ENCODE measurements around the gene FIG4. TPM values are rescaled to one million over a fixed set of nuclear protein-coding genes. Genes with fewer than 3 reads are reported as not detected.
"Not testable (repeated sequence)": the region's sequence is repeated elsewhere in the genome, so short reads cannot be mapped to it uniquely, and the experiment has no call there.

FIG4 gene
- total RNA-seq, 1 experiment from 2014 or later: 5.6 TPM

DNA sequence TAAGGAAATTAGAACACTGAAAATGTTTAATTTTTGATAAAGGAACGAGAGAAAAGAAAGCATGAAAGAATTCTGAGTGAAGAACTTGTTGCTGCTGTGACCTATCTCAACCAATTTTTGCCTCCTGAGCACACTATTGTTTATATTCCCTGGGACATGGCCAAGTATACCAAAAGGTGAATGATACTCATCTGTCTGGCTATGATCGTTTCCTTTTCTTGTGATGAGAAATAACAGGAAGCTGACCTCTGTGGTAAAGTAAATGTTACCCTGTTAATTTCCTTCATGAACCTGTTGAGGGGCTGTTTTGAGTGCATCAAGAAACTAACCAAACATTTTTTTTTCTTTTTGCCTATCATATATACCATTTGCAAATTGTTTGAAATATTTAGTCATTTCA is 69.1 kb downstream of the FIG4 start:
- no peak for DNase-seq
- no peaks in the 10 kb centered on the region; the same call in 1 of the 2 replicates for H3K9me3 ChIP-seq (replicated peaks)
- H3K4me1 ChIP-seq: no peaks in the 10 kb centered on the region
- H3K27ac ChIP-seq: no peak overlapping the region
- no peak overlapping the region for H3K4me3 ChIP-seq
- no peaks in the 10 kb centered on the region for H3K27me3 ChIP-seq
- H3K36me3 ChIP-seq: no peaks in the 10 kb centered on the region

DNA sequence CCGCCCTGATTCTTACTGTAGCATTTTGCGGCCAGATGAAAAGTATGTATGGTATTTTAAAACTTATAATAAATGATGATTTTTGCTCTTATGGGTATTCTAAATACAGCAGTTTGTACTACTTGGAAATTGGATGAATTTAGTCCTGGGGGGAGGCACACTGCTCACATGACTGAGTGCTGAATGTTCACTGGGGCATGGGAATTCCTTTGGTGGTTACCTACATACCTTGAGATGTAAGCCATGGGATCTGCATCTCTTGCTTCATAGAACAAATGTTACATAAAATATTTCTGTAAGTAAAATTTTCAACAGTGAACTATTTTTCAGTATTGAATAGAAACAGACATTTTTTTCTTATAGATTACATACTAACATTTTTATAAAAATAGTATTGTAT is 71.1 kb downstream of the FIG4 start:
- Histone ChIP-seq H3K36me3 (no peaks in the 10 kb centered on the region), H3K27ac (no peak overlapping the region), H3K27me3 (no peaks in the 10 kb centered on the region), H3K4me3 (no peak overlapping the region), H3K9me3 (replicated peaks) (no peaks in the 10 kb centered on the region), H3K4me1 (no peaks in the 10 kb centered on the region)
- no peak for DNase-seq

DNA sequence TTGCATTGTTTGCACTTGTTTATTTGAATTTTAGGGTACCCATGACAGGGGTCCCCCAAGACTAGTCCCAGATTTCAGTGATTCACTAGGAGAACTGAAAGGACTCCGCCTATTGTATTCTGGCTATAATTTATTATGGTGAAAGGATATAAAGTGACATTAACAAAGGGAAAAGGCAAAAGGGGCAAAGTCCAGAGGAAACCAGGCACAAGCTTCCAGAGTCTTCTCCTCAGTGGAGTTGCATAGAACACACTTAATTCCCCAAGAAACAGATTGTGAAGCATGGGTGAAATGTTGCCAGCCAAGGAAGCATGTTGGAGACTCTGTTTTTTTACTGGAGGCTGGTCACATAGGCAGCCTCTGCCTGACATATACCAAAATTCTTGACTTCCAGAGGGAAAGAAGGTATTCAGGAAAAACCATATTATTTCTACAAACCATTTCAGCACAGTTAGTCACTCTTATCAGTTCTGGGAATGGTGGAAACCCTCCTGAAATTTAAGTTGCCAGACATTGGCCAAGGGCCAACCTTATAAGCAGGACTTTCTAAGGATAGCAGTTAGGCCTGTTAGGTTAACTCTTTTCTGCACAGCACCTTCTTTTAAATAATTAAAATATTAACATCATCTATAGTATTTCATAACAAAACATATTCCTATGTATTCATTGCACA is 71.8 kb downstream of the FIG4 start:
- Histone ChIP-seq H3K9me3 (replicated peaks) (no peaks in the 10 kb centered on the region), H3K4me3 (no peak overlapping the region), H3K27me3 (no peaks in the 10 kb centered on the region), H3K36me3 (no peaks in the 10 kb centered on the region), H3K4me1 (no peaks in the 10 kb centered on the region), H3K27ac (no peak overlapping the region)
- no peak for DNase-seq

DNA sequence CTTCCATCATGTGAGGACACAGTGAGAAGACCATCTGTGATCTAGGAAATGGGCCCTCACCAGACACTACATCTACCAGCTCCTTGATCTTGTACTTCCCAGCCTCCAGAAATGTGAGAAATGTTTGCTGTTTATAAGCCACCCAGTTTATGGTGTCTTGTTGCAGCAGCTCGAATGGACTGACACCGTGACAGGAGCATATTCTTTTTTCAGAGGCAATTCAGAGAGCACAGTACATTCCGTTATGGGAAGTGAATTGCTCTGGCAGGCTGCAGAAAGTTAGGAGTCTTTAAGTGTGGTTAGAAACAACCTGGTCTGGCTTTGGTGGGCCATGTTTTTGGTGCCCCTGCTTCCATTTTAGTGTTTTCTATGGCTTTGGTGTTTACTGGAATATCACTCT is 75.1 kb downstream of the FIG4 start:
- no peaks in the 10 kb centered on the region for H3K36me3 ChIP-seq
- H3K27me3 ChIP-seq: no peaks in the 10 kb centered on the region
- no peaks in the 10 kb centered on the region for H3K4me1 ChIP-seq
- H3K4me3 ChIP-seq: no peak overlapping the region
- no peak overlapping the region for H3K27ac ChIP-seq
- H3K9me3 ChIP-seq (replicated peaks): no peaks in the 10 kb centered on the region
- DNase-seq: no peak

DNA sequence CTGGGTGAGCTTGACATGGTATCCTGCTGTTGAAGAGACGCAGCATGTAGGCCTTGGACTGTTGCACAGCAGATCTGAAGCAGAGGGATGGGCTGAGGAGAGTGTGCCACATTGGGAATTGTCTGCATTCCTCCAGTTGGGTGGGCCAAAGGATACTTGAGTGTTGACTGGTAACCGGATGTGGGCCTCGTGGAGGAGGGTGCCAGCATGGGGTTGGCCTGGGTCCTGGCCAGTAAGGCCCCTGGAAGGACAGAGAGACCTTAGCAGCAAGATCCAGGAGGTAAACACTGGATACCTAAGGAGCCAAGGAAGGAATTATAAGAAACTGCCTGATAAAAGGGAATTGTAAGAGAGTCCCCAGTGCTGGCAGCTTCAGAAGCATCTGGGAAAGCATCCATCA is 76.9 kb downstream of the FIG4 start:
- H3K4me1 ChIP-seq: no peaks in the 10 kb centered on the region
- no peaks in the 10 kb centered on the region for H3K36me3 ChIP-seq
- H3K4me3 ChIP-seq: no peak overlapping the region
- no peaks in the 10 kb centered on the region for H3K27me3 ChIP-seq
- no peak for DNase-seq
- no peaks in the 10 kb centered on the region for H3K9me3 ChIP-seq (replicated peaks)
- H3K27ac ChIP-seq: no peak overlapping the region

DNA sequence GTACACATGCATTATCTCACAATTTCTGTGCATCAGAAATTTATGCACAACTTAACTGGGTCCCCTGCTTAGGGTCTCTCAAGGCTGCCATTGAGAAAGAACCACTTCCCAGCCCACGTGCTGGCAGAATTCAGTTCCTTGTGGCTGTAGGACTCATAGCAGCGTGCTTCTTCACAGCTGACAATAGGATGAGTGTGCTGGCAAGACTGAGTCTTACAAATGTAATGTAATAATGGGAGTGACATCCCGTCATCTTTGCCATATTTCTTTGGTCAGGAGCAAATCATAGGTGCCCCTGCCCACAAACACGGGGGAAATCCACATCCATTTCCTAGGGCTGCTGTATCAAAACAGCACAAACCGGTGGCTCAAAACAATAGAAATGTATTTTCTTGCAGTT is 77.4 kb downstream of the FIG4 start:
- DNase-seq: no peak
- Histone ChIP-seq H3K27ac (no peak overlapping the region), H3K9me3 (replicated peaks) (no peaks in the 10 kb centered on the region), H3K4me3 (no peak overlapping the region), H3K36me3 (no peaks in the 10 kb centered on the region), H3K4me1 (no peaks in the 10 kb centered on the region), H3K27me3 (no peaks in the 10 kb centered on the region)

DNA sequence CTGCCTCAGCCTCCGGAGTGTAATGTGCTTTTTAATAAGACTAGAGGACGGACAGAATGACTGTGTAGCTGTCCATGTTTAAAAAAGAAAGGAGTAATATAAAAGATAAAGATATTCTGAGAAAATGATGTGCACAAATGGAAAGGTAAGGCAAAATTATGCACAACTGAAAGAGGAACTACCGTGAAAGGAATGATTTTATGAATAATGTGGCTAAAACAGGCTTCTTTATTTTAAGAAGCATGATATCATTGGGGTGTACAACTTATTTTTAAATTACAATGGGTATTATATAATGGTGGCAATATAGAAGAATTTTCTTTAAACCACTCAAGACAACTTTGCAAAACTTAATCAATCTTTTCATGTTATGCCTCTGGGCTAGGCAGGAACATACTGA is 78.1 kb downstream of the FIG4 start:
- H3K4me1 ChIP-seq: no peaks in the 10 kb centered on the region
- H3K27ac ChIP-seq: no peak overlapping the region
- no peak for DNase-seq
- H3K4me3 ChIP-seq: no peak overlapping the region
- no peaks in the 10 kb centered on the region for H3K36me3 ChIP-seq
- H3K9me3 ChIP-seq (replicated peaks): no peaks in the 10 kb centered on the region
- no peaks in the 10 kb centered on the region for H3K27me3 ChIP-seq

DNA sequence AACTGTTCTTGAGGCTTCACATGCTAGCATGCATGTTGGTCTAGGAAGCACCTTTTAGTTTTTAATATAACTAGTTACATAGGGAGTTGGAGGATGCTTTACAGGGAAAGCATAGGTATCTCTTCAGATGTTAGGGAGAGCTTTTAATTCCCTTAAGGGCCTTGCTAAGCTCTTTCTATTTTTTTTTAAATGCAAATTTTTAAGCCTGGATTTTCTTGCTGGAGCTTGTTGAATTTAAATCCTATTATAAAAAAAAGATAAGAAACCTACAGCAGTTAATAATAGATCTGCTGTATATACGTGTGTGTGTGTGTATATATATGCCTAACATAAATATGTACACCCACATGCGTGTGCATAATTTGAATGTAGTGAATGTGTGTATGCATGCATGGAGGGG is 79.0 kb downstream of the FIG4 start:
- DNase-seq: no peak
- H3K27me3 ChIP-seq: no peaks in the 10 kb centered on the region
- no peaks in the 10 kb centered on the region for H3K4me1 ChIP-seq
- no peaks in the 10 kb centered on the region for H3K36me3 ChIP-seq
- no peak overlapping the region for H3K27ac ChIP-seq
- no peak overlapping the region for H3K4me3 ChIP-seq
- no peaks in the 10 kb centered on the region for H3K9me3 ChIP-seq (replicated peaks)

DNA sequence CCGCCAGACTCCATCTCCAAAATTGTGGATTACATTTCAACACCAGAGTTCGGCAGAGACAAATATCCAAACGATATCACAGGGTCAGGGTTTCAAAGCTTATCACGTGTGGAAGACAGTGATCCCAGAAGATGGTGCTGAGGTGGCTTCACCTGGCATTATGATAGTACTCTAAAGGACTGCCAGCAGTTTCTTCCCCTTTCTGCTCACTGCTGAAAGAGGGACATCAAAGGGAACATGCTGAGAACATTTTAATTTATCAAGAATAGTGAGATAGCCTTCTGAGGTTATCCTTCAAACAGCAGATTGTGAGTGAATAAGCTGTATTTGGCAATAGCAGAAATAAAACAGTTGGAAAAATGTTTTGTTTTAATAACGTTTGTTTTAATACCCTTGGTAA is 79.7 kb downstream of the FIG4 start:
- no peak for DNase-seq
- H3K4me1 ChIP-seq: no peaks in the 10 kb centered on the region
- no peak overlapping the region for H3K4me3 ChIP-seq
- no peaks in the 10 kb centered on the region for H3K36me3 ChIP-seq
- no peaks in the 10 kb centered on the region for H3K9me3 ChIP-seq (replicated peaks)
- no peak overlapping the region for H3K27ac ChIP-seq
- no peaks in the 10 kb centered on the region for H3K27me3 ChIP-seq

DNA sequence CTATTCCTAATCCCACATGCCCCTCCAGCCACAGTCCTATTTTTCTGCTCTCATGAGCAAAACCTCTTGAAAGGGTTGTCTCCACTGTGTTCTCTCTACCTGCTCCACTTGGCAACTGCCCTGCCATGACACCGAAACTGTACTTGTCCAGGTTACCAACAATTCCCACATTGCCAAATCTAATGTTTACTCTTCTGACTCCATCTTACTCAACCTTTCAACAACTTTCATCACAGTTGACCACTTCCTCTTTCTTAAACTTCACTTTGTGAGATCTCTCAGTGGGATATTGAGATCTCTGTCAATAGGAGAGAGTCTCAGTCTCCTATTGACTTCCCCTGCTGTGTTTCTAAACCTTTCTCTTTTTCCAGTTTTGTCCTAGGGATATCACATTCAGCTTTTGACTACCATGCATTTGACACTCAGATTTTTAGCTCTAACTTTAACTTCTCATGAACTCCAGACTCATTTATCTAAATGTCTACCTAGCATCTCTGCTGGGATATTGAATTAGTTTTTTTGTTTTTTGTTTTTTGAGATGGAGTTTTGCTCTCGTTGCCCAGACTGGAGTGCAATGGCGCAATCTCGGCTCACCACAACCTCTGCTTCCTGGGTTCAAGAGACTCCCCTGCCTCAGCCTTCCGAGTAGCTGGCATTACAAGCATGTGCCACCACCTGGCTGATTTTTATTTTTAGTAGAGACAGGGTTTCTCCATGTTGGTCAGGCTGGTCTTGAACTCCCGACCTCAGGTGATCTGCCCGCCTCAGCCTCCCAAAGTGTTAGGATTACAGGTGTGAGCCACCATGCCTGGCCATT is 81.1 kb downstream of the FIG4 start:
- H3K4me3 ChIP-seq, DNase-seq, H3K27ac ChIP-seq: not testable (repeated sequence)

DNA sequence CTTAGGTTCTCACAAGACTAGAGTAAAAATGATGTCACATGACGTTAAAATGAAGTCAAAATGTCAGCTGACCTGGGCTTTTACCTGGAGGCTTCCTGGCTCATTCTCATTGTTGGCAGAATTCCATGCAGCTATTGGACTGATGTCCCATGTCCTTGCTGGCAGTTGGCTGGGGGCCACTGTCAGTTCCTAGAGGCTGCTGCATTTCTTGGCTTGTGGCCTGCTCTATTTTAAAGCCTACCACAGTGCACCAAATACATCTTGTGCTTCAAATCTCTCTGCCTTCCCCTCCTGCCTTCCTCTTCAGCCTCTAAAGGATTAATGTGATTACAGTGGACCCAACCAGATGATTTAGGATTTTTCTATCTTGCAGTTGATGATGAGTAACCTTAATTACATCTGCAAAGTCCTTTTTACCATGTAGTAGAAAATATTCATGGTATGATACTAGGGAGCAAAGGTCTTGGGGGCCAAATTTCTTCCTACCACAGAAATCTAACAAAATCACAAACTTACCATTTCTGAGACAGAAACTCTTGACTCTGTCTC is 81.9 kb downstream of the FIG4 start:
- Histone ChIP-seq H3K27me3 (no peaks in the 10 kb centered on the region), H3K9me3 (replicated peaks) (no peaks in the 10 kb centered on the region), H3K4me3 (no peak overlapping the region), H3K4me1 (no peaks in the 10 kb centered on the region), H3K36me3 (no peaks in the 10 kb centered on the region), H3K27ac (no peak overlapping the region)
- no peak for DNase-seq

More for the DNA sequence above, 81.1 kb downstream of the FIG4 start:
- H3K9me3 ChIP-seq (replicated peaks); H3K27me3 ChIP-seq; H3K4me1 ChIP-seq; H3K36me3 ChIP-seq: not testable (repeated sequence)

DNA sequence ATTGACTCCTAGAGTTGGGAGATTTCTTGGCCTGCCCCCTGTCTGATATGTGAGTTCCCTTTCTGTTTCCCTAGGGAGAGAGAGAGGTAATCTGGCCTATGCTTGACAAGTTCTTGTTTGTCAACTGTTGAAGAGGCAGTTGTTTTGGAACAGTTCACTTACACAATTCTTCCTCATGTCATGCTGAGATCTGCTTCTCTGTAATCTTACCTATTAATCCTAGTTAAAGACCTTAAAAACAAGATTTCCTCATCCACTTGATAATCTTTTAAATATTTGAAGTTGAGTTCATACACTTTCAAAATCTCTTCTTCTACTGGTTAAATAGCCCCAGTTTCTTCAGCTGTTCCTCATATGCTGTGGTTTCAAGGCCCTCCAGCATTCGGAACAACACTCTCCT is 89.9 kb downstream of the FIG4 start:
- Histone ChIP-seq H3K27me3 (no peaks in the 10 kb centered on the region), H3K4me1 (peaks cover 3% of the 10 kb centered on the region; the same call in 1 of the 2 replicates), H3K27ac (no peak overlapping the region; the same call in 1 of the 2 replicates), H3K9me3 (replicated peaks) (no peaks in the 10 kb centered on the region), H3K4me3 (no peak overlapping the region), H3K36me3 (no peaks in the 10 kb centered on the region)
- DNase-seq: no peak

DNA sequence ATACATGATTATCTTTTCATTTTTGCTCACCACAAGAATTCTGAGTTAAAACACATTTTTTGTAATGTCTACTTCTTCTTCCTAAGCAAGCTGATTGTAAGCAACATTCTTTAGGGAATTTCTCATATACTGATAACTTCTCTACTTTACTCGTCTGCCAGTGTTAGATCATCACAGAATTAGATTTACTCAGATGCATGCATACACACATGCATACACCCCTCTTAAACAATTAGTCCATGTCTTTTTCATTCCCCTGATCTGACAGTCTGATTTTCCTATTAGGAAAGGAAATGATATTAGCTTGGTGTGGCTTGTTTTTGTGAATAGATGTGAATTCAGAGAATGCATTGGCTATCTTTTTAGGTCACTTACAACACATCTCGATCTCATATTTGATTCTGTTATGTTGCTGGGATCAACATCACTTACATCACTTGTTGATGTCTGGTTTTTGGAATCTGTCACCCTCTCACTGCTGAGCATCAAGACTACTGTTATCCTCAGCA is 91.4 kb downstream of the FIG4 start:
- DNase-seq: no peak
- Histone ChIP-seq H3K36me3 (no peaks in the 10 kb centered on the region), H3K27ac (no peak overlapping the region)

DNA sequence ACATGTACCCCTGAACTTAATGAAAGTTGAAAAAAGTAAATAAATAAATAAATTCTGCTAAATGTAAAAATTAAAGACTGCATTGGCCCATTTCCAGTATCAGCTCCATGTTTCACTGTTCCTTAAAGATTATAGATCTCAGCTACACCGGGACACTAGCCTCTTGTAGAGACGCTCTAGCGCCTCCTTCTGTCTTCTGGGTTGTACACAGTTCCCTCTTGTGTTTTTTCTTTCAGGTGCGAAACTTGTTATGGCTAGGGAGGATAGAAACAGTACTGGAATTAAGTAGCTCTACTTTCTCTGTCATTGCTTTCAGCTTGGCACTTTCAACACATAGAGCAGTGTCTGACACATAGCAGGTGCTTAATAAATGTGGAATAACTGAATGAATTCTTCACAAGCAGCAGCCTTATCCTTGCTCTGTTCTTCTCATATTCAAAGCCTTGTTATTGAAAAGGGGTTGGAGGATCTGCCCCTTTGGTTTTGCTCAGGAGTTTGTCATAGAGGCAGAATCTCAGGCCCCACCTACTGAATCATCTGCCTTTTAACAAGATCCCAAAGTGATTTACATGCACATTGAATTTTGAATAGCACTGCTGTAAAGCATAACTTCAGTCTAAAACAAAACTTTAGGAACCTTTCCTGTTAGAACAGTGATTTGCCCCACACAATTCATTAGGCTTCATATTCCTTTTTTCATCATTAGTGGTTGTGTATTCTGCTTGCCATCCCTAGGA is 92.3 kb downstream of the FIG4 start:
- DNase-seq: no peak
- Histone ChIP-seq H3K27ac (no peak overlapping the region), H3K27me3 (no peaks in the 10 kb centered on the region), H3K36me3 (no peaks in the 10 kb centered on the region), H3K4me1 (peaks cover 3% of the 10 kb centered on the region; the same call in 1 of the 2 replicates), H3K9me3 (replicated peaks) (no peaks in the 10 kb centered on the region), H3K4me3 (no peak overlapping the region)

More for the DNA sequence above, 91.4 kb downstream of the FIG4 start:
- Histone ChIP-seq H3K4me1 (peaks cover 3% of the 10 kb centered on the region; the same call in 1 of the 2 replicates), H3K9me3 (replicated peaks) (no peaks in the 10 kb centered on the region), H3K4me3 (no peak overlapping the region), H3K27me3 (no peaks in the 10 kb centered on the region)

DNA sequence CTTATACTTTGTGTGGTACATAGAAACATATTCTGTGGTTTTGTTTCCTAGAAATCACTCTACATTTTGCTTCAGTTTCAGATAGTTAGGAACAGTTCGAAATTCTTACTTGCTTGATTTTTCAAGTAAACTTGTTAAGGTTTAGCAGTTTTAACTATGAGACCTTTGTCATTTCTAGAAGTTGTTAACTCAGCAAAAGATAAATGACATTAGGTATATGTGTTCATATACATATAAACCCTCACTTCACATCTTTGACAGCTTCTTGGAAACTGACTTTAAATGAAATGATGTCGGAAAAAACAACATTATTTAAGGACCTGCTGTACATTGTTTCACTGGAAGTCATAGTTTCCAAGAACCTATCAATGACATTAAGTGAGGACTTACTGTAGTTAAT is 96.2 kb downstream of the FIG4 start:
- no peaks in the 10 kb centered on the region for H3K27me3 ChIP-seq
- H3K27ac ChIP-seq: no peak overlapping the region
- no peak for DNase-seq
- no peaks in the 10 kb centered on the region for H3K9me3 ChIP-seq (replicated peaks)
- peaks cover 14% of the 10 kb centered on the region for H3K4me1 ChIP-seq
- no peak overlapping the region for H3K4me3 ChIP-seq
- H3K36me3 ChIP-seq: no peaks in the 10 kb centered on the region

Data from SJCRH30 (cell line).